Measurements from ENCODE around the gene BBX.

DNA sequence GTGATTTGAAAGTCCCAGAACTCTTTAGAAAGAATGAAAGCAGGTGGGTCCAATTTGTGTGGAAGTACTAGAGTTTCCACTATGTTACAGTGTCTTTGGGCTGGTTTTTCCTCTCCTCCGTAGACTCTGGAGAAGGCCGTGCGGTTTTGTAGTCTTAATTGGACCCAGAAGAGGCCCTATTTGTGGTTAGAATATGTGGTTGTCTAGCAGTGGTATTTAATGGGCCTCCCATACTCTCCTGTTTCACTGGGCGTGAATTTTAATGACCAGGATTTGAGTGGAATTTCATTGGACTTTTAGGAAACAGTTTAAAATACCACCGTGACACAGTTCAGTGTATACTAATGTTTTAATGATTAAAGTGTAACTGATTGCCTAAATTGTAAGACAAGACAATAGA lies 182.3 kb downstream of the BBX start:
- TF ChIP-seq GATA3 (IDR thresholded peaks at IDR 0.05; ENCODE audit: low read depth, low read length) = no peak
- TF ChIP-seq GATA2 (IDR thresholded peaks at IDR 0.05; ENCODE audit: low read depth, low read length) = no peak
